ENCODE data around the gene PAPPA. TPM values are rescaled to one million over a fixed set of nuclear protein-coding genes. Genes with fewer than 3 reads are reported as not detected.

PAPPA gene
- total RNA-seq, 1 donor from 2014 or later = 0.69 TPM

GRCh38 chr9:116163293-116164055, 9.9 kb downstream of the PAPPA start:
- intact Hi-C loops (cut with micrococcal nuclease) = loop anchor here (10.0 kb wide), 1 partner anchor 501 kb away; no protein-coding TSS in a partner anchor
- Histone ChIP-seq H3K36me3 (no peaks in the 10 kb centered on the region), H3K27ac (replicated peaks) (no peak overlapping the region), H3K9me3 (replicated peaks) (no peaks in the 10 kb centered on the region), H3K27me3 (ENCODE audit: low read depth) (no peaks in the 10 kb centered on the region), H3K4me1 (peaks cover 4% of the 10 kb centered on the region), H3K4me3 (no peak overlapping the region)
- TF ChIP-seq CTCF (IDR thresholded peaks at IDR 0.05; ENCODE audit: borderline replicate concordance) = peak; percentile 60
- DNase-seq = no peak

DNA sequence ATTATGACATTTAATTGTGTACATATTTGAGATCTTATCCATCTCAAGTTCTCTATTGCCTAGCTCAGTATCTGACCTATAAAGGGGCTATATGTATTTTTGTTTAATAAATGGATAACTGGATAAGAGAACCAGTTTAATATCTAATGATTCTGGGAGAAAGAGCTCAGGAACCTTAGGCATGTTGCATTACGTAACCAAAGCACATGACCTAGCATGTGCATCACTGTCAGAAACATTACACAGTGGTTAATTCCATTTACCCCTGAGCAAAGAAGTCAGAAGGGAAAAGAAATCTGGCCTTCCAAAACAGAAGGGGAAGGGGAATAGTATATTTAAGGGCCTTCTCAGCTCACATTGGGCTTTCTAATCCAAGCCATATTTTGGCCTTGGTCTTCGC, 12.3 kb downstream of the PAPPA start:
- DNase-seq = no peak
- H3K9me3 ChIP-seq (replicated peaks) = no peaks in the 10 kb centered on the region
- TF ChIP-seq CTCF (IDR thresholded peaks at IDR 0.05; ENCODE audit: borderline replicate concordance) = no peak
- no peaks in the 10 kb centered on the region for H3K36me3 ChIP-seq
- intact Hi-C loops (cut with micrococcal nuclease) = loop anchor here (10.0 kb wide), 1 partner anchor 499 kb away; no protein-coding TSS in a partner anchor
- H3K27me3 ChIP-seq (ENCODE audit: low read depth) = no peaks in the 10 kb centered on the region
- no peak overlapping the region for H3K4me3 ChIP-seq
- H3K4me1 ChIP-seq = peaks cover 4% of the 10 kb centered on the region
- no peak overlapping the region for H3K27ac ChIP-seq (replicated peaks)

GRCh38 chr9:116166713-116167112, 13.1 kb downstream of the PAPPA start:
- TF ChIP-seq CTCF (IDR thresholded peaks at IDR 0.05; ENCODE audit: borderline replicate concordance) = peak; percentile 28
- Histone ChIP-seq H3K27ac (replicated peaks) (no peak overlapping the region), H3K27me3 (ENCODE audit: low read depth) (no peaks in the 10 kb centered on the region), H3K36me3 (no peaks in the 10 kb centered on the region), H3K4me1 (peaks cover 4% of the 10 kb centered on the region), H3K4me3 (no peak overlapping the region), H3K9me3 (replicated peaks) (no peaks in the 10 kb centered on the region)
- intact Hi-C loops (cut with micrococcal nuclease) = loop anchor here (10.0 kb wide), 1 partner anchor 498 kb away; no protein-coding TSS in a partner anchor
- no peak for DNase-seq

DNA sequence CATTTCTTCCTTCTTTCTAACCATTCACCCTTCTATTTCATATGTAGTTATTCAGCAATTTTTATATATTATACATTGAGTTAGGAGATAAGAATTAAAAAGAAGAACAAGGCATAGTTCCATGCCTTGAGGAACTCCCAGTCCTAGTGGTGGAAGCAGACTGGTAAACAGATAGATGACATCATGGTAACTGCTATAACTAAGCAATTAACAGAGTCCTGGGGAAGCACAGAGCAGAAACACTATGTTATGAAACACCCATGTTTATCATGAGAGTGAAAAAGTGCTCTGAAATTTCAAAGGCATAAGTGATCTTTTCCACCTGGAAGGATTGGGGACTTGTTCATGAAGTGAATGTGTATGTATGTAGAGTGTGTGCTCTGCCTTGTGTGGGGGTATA, 14.6 kb downstream of the PAPPA start:
- Histone ChIP-seq H3K4me1 (peaks cover 4% of the 10 kb centered on the region), H3K27ac (replicated peaks) (no peak overlapping the region), H3K4me3 (no peak overlapping the region), H3K27me3 (ENCODE audit: low read depth) (no peaks in the 10 kb centered on the region), H3K36me3 (no peaks in the 10 kb centered on the region), H3K9me3 (replicated peaks) (no peaks in the 10 kb centered on the region)
- intact Hi-C loops (cut with micrococcal nuclease) = loop anchor here (10.0 kb wide), 1 partner anchor 497 kb away; no protein-coding TSS in a partner anchor
- TF ChIP-seq CTCF (IDR thresholded peaks at IDR 0.05; ENCODE audit: borderline replicate concordance) = no peak
- no peak for DNase-seq

GRCh38 chr9:116172216-116172615, 18.6 kb downstream of the PAPPA start:
- H3K4me1 ChIP-seq = no peaks in the 10 kb centered on the region
- TF ChIP-seq CTCF (IDR thresholded peaks at IDR 0.05; ENCODE audit: borderline replicate concordance) = no peak
- H3K36me3 ChIP-seq = no peaks in the 10 kb centered on the region
- no peaks in the 10 kb centered on the region for H3K27me3 ChIP-seq (ENCODE audit: low read depth)
- no peaks in the 10 kb centered on the region for H3K9me3 ChIP-seq (replicated peaks)
- no peak overlapping the region for H3K4me3 ChIP-seq
- no peak for DNase-seq
- intact Hi-C loops (cut with micrococcal nuclease) = no loop called here
- H3K27ac ChIP-seq (replicated peaks) = no peak overlapping the region

All from left ventricle myocardium inferior (tissue), 1 donor.